ENCODE results near the gene SUGP2. TPM values are rescaled to one million over a fixed set of nuclear protein-coding genes. Genes with fewer than 3 reads are reported as not detected.
A peak's percentile ranks its signal among the peaks of the same experiment; 100 is the strongest.

SUGP2 gene
- total and polyA plus RNA-seq, 9 of the 15 experiments (the other 6 are each of a cell fraction or from before 2014, with no cell fraction given) = 13.1 to 101 (median 63.1) TPM

- WGBS (ENCODE audit: insufficient coverage, low coverage, missing lambda C conversion rate) = 96% methylated on average over 7 of the region's 7 CpGs
- Histone ChIP-seq H2AFZ (ENCODE audit: low read depth, low read length) (no peak overlapping the region), H4K20me1 (replicated peaks; ENCODE audit: control insufficient read depth, insufficient read depth, low read length) (peaks cover 6% of the 10 kb centered on the region; the same call in 1 of the 2 replicates), H3K4me1 (replicated peaks in 1 of 2; ENCODE audit: control insufficient read depth in 2 of 2, insufficient read depth in 2 of 2, low read length in 2 of 2) (peaks cover 5 to 9% of the 10 kb centered on the region in 2 experiments; a peak in 3 of 5 replicates), H3K36me3 (ENCODE audit: control insufficient read depth, insufficient read depth, low read length) (peaks cover 49% of the 10 kb centered on the region; the same call in 2 of the 3 replicates), H3K27me3 (ENCODE audit: control insufficient read depth in 2 of 2, insufficient read depth in 2 of 2, low read length in 2 of 2) (no peaks in the 10 kb centered on the region), H3K9ac (ENCODE audit: insufficient read depth in 1 of 2, low read depth in 2 of 2, low read length in 2 of 2) (no peak overlapping the region), H3K4me3 (no peak overlapping the region), H3K4me2 (ENCODE audit: insufficient read depth, low read length) (no peak overlapping the region), H3K9me1 (ENCODE audit: control insufficient read depth, insufficient read depth, low read length) (peaks cover 4% of the 10 kb centered on the region), H3K79me2 (ENCODE audit: control insufficient read depth, insufficient read depth, low read length) (peaks cover 39% of the 10 kb centered on the region), H3K9me3 (replicated peaks; ENCODE audit: control insufficient read depth, insufficient read depth, low read depth, low read length) (no peaks in the 10 kb centered on the region), H3K27ac (ENCODE audit: extremely low read depth, low read depth, low read length) (no peak overlapping the region)
- CTCF ChIA-PET (ENCODE audit: low intra/inter-chr PET ratio) = no interaction called here
- POLR2A ChIA-PET = interaction anchor here (0.6 to 1.6 kb wide), 4 partner anchors 9 to 329 kb away, joined by 3 to 4 read pairs (median 3); no protein-coding TSS in a partner anchor
- no TSS peak for BruUV-seq (replicated peaks)
- ATAC-seq (no peak), FAIRE-seq (no peak), DNase-seq (ENCODE audit: extremely low read depth in 1 of 4, low spot score in 3 of 4) (no peak)
- TF ChIP-seq MYC (IDR thresholded peaks at IDR 0.05; ENCODE audit: low read depth, low read length) (no peak), MYC (CRISPR knock-in tag; IDR thresholded peaks at IDR 0.05; ENCODE audit: borderline replicate concordance, low read depth) (no peak), CEBPB (tag; IDR thresholded peaks at IDR 0.05) (0 out of 2 replicates have a peak, but pooled peaks have one; percentile 13), ZBED1 (IDR thresholded peaks at IDR 0.05) (no peak)
- in situ Hi-C loops (cut with MboI) (no loop called here), intact Hi-C loops (cut with micrococcal nuclease) (no loop called here)
Measured at GRCh38 chr19:19077103-19077502, 43.8 kb upstream of the SUGP2 start.

- no peak for TF ChIP-seq IRF1 (CRISPR knock-in tag; IDR thresholded peaks at IDR 0.05; ENCODE audit: borderline replicate concordance)
- ChIA-PET CTCF (ENCODE audit: low intra/inter-chr PET ratio) (no interaction called here), POLR2A (interaction anchor here (0.6 to 1.6 kb wide), 3 partner anchors 9 to 25 kb away, joined by 3 to 4 read pairs (median 3); no protein-coding TSS in a partner anchor)
- no peaks in the 10 kb centered on the region for H3K9me1 ChIP-seq (ENCODE audit: control insufficient read depth, insufficient read depth, low read length)
- no peak overlapping the region for H3K4me3 ChIP-seq
- no peak overlapping the region for H3K4me2 ChIP-seq (ENCODE audit: insufficient read depth, low read length)
- DNase-seq (ENCODE audit: extremely low read depth in 1 of 4, low spot score in 3 of 4) (no peak), FAIRE-seq (no peak), ATAC-seq (no peak)
- WGBS (ENCODE audit: insufficient coverage, low coverage, missing lambda C conversion rate) = 90% methylated on average over 1 of the region's 1 CpG
- H4K20me1 ChIP-seq (replicated peaks; ENCODE audit: control insufficient read depth, insufficient read depth, low read length) = peaks cover 1% of the 10 kb centered on the region; the same call in 1 of the 2 replicates
- no peak overlapping the region for H3K27ac ChIP-seq (ENCODE audit: extremely low read depth, low read depth, low read length)
- intact Hi-C loops (cut with micrococcal nuclease) = no loop called here
- H3K4me1 ChIP-seq (replicated peaks in 1 of 2; ENCODE audit: control insufficient read depth in 2 of 2, insufficient read depth in 2 of 2, low read length in 2 of 2) = peaks cover 0 to 4% of the 10 kb centered on the region in 2 experiments; a peak in 3 of 5 replicates
- H3K27me3 ChIP-seq (ENCODE audit: control insufficient read depth in 2 of 2, insufficient read depth in 2 of 2, low read length in 2 of 2) = no peaks in the 10 kb centered on the region
- no peaks in the 10 kb centered on the region for H3K9me3 ChIP-seq (replicated peaks; ENCODE audit: control insufficient read depth, insufficient read depth, low read depth, low read length)
- no peak overlapping the region for H2AFZ ChIP-seq (ENCODE audit: low read depth, low read length)
- BruUV-seq (replicated peaks) = no TSS peak
- H3K79me2 ChIP-seq (ENCODE audit: control insufficient read depth, insufficient read depth, low read length) = peaks cover 40% of the 10 kb centered on the region
- no peak overlapping the region for H3K9ac ChIP-seq (ENCODE audit: insufficient read depth in 1 of 2, low read depth in 2 of 2, low read length in 2 of 2)
- in situ Hi-C loops (cut with MboI) = no loop called here
- H3K36me3 ChIP-seq (ENCODE audit: control insufficient read depth, insufficient read depth, low read length) = peaks cover 46% of the 10 kb centered on the region; the same call in 2 of the 3 replicates
Measured at GRCh38 chr19:19076476-19076875, 43.2 kb upstream of the SUGP2 start.

All from K562 (cell line).